MM.1S (cell line): ENCODE results near the gene ATP13A2.

Experiments used
- DNase-seq: peaks from one replicate; pipeline ENCODE4 v3.0.0-alpha.2; 2015
- H2AFZ ChIP-seq: fragments of 300-600 bp; sonication (generic); 2 replicates; pipeline ENCODE4 v1.6.0; 2016; ENCODE audit warnings: antibody characterized with exemption, low read length
- H3F3A ChIP-seq: fragments of 300-600 bp; sonication (generic); 2 replicates; pipeline ENCODE4 v1.6.1; 2016; ENCODE audit warnings: mild to moderate bottlenecking, antibody characterized with exemption, low read length, moderate library complexity, mixed read lengths; ENCODE audit not compliant: insufficient read depth
- H3K27ac ChIP-seq: fragments of 300-600 bp; sonication (generic); 2 replicates; pipeline ENCODE4 v1.5.1; 2016; ENCODE audit warnings: mild to moderate bottlenecking, low read length
- H3K27me3 ChIP-seq: fragments of 300-600 bp; sonication (generic); replicated peaks from 2 replicates; pipeline ENCODE4 v1.6.0; 2016; ENCODE audit warnings: low read length; ENCODE audit not compliant: insufficient read depth
- H3K36me3 ChIP-seq: fragments of 300-600 bp; sonication (generic); replicated peaks from 2 replicates; pipeline ENCODE4 v1.6.1; 2016; ENCODE audit warnings: mild to moderate bottlenecking, low read length, mixed read lengths; ENCODE audit not compliant: insufficient read depth
- H3K4me1 ChIP-seq: fragments of 300-600 bp; sonication (generic); 2 replicates; pipeline ENCODE4 v1.6.1; 2016; ENCODE audit warnings: low read length, mixed read lengths
- H3K4me2 ChIP-seq: fragments of 300-600 bp; sonication (generic); 2 replicates; pipeline ENCODE4 v1.6.0; 2016; ENCODE audit warnings: low read depth, low read length
- H3K4me3 ChIP-seq: fragments of 300-600 bp; sonication (generic); 2 replicates; pipeline ENCODE4 v1.5.1; 2016; ENCODE audit warnings: low read length, mixed read lengths
- H3K79me2 ChIP-seq: fragments of 300-600 bp; sonication (generic); 2 replicates; pipeline ENCODE4 v1.6.1; 2016; ENCODE audit warnings: mixed run types, low read length, mixed read lengths
- H3K9ac ChIP-seq: fragments of 300-600 bp; sonication (generic); 2 replicates; pipeline ENCODE4 v1.6.1; 2016; ENCODE audit warnings: low read length, mixed read lengths
- H3K9me2 ChIP-seq: fragments of 300-600 bp; sonication (generic); replicated peaks from 2 replicates; pipeline ENCODE4 v1.6.1; 2016; ENCODE audit warnings: mild to moderate bottlenecking, low read length, mixed read lengths; ENCODE audit not compliant: insufficient read depth
- H3K9me3 ChIP-seq: fragments of 300-600 bp; sonication (generic); replicated peaks from 2 replicates; pipeline ENCODE4 v1.6.1; 2016; ENCODE audit warnings: mild to moderate bottlenecking, low read length, mixed read lengths; ENCODE audit not compliant: insufficient read depth
- H4K20me1 ChIP-seq: fragments of 300-600 bp; sonication (generic); 2 replicates; pipeline ENCODE4 v1.6.1; 2016; ENCODE audit warnings: mild to moderate bottlenecking, low read length, moderate library complexity, mixed read lengths; ENCODE audit not compliant: insufficient read depth
- CTCF ChIP-seq: fragments of 300-600 bp; sonication (generic); IDR thresholded peaks from 2 replicates; pipeline ENCODE4 v1.5.1; 2016; ENCODE audit warnings: antibody characterized with exemption, low read length, mixed read lengths
- EZH2 ChIP-seq: fragments of 300-600 bp; sonication (generic); optimal IDR thresholded peaks from 2 replicates; pipeline ENCODE3; 2017; ENCODE audit warnings: low read depth, mild to moderate bottlenecking, antibody characterized with exemption, low read length, mixed read lengths
- EZH2phosphoT487 ChIP-seq: fragments of 300-600 bp; sonication (generic); IDR thresholded peaks from 2 replicates; pipeline ENCODE4 v1.6.1; 2018; ENCODE audit warnings: antibody characterized with exemption, low read length

The ATP13A2 gene

GRCh38 chr1:17012775-17013490, 1.2 kb upstream of the ATP13A2 start:
- Histone ChIP-seq H3K27ac (no peak overlapping the region), H3K79me2 (no peaks in the 10 kb centered on the region), H3K9ac (no peak overlapping the region), H3K9me3 (no peaks in the 10 kb centered on the region), H4K20me1 (no peaks in the 10 kb centered on the region), H3K9me2 (no peaks in the 10 kb centered on the region), H3K4me3 (no peak overlapping the region), H3K4me1 (peaks cover 37% of the 10 kb centered on the region), H2AFZ (no peak overlapping the region), H3F3A (peaks cover 11% of the 10 kb centered on the region; the same call in 1 of the 2 replicates), H3K36me3 (no peaks in the 10 kb centered on the region), H3K4me2 (no peak overlapping the region), H3K27me3 (no peaks in the 10 kb centered on the region)
- TF ChIP-seq EZH2phosphoT487: no peak
- no peak for TF ChIP-seq EZH2
- TF ChIP-seq CTCF: no peak
- no peak for DNase-seq

DNA sequence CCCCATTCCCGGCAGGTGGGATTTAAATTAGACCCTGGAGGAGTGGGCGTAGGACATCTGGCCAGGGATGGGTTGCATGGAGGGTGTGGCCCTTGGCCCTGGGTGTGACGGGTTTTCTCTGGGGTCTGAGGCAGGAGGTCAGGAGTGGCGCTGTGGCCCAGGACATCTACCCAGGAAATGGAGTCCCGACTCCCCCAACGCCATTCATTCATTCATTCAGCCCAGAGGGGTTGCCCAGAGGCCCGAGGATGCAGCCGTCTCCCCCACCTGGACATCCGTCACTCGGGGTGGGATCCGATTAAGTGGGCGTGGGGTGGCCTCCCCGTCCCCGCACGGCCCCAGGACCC, 663 bp downstream of the ATP13A2 start:
- Histone ChIP-seq H3K27me3 (no peaks in the 10 kb centered on the region), H3K9ac (peak overlapping the region; percentile 39; the same call in 1 of the 2 replicates), H3K79me2 (no peaks in the 10 kb centered on the region), H2AFZ (peak overlapping the region; percentile 86), H3K9me2 (no peaks in the 10 kb centered on the region), H3K4me3 (peak overlapping the region; percentile 81), H3K4me1 (peaks cover 37% of the 10 kb centered on the region), H3K27ac (no peak overlapping the region), H4K20me1 (no peaks in the 10 kb centered on the region), H3K4me2 (peak overlapping the region; percentile 97), H3K9me3 (no peaks in the 10 kb centered on the region), H3K36me3 (no peaks in the 10 kb centered on the region), H3F3A (peaks cover 11% of the 10 kb centered on the region; the same call in 1 of the 2 replicates)
- TF ChIP-seq CTCF (no peak), EZH2 (no peak), EZH2phosphoT487 (no peak)
- no peak for DNase-seq

DNA sequence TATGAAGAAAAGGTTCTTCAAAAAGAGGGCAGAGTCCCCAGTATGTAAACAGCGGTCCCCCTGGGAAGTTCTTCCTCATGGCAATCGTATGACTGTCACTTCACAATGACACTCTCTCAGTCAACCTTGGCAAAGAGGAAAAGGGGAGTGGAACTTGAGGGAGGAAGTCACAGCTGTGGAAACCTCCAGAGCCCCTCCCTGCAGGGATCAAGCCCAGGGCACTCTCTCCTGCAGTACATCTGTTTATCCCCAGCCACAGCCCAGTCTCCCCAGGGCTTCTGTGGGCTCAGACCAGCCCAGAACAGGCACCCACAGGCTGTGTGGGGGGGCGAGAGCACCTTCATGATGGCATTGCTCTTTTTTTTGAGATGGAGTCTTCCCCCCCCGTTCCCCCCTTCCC, 2.0 kb downstream of the ATP13A2 start:
- TF ChIP-seq CTCF: no peak
- TF ChIP-seq EZH2phosphoT487: no peak
- TF ChIP-seq EZH2: no peak
- no peak overlapping the region for H2AFZ ChIP-seq

More for the DNA sequence above, 2.0 kb downstream of the ATP13A2 start:
- Histone ChIP-seq H4K20me1 (no peaks in the 10 kb centered on the region), H3K9me3 (no peaks in the 10 kb centered on the region), H3K27ac (no peak overlapping the region), H3K9me2 (no peaks in the 10 kb centered on the region), H3K36me3 (no peaks in the 10 kb centered on the region), H3K9ac (no peak overlapping the region), H3K4me3 (no peak overlapping the region), H3K4me1 (peaks cover 36% of the 10 kb centered on the region), H3K79me2 (no peaks in the 10 kb centered on the region), H3F3A (peaks cover 11% of the 10 kb centered on the region; the same call in 1 of the 2 replicates), H3K27me3 (no peaks in the 10 kb centered on the region), H3K4me2 (no peak overlapping the region)
- no peak for DNase-seq
